HFFc6 (cell line): ENCODE data around the gene DDX27. TPM values are rescaled to one million over a fixed set of nuclear protein-coding genes. Genes with fewer than 3 reads are reported as not detected.

ENCODE experiments used
- DNase-seq: peaks from one replicate; pipeline ENCODE4 v3.0.0-alpha.2; 2018
- H3K27ac Mint-ChIP-seq: 2 replicates; pipeline ENCODE4 v1.8.0; 2020; ENCODE audit warnings: mild to moderate bottlenecking, mixed read lengths
- H3K27me3 Mint-ChIP-seq: 2 replicates; pipeline ENCODE4 v1.8.0; 2021; ENCODE audit warnings: mild to moderate bottlenecking, moderate library complexity, mixed read lengths; ENCODE audit not compliant: insufficient read depth
- H3K36me3 Mint-ChIP-seq: 2 replicates; pipeline ENCODE4 v1.8.0; 2021; ENCODE audit warnings: low read depth, mixed read lengths
- H3K4me1 Mint-ChIP-seq: 2 replicates; pipeline ENCODE4 v1.8.0; 2020; ENCODE audit warnings: low read depth, mixed read lengths
- H3K4me3 Mint-ChIP-seq: 2 replicates; pipeline ENCODE4 v1.8.0; 2020; ENCODE audit warnings: mild to moderate bottlenecking, moderate library complexity, mixed read lengths
- H3K9me3 Mint-ChIP-seq: 2 replicates; pipeline ENCODE4 v1.8.0; 2020; ENCODE audit warnings: mild to moderate bottlenecking, mixed read lengths
- CTCF ChIP-seq: fragments of 200-600 bp; sonication (generic); IDR thresholded peaks from 2 replicates; pipeline ENCODE4 v1.5.0; 2021; ENCODE audit warnings: antibody characterized with exemption, mild to moderate bottlenecking
- total RNA-seq, 6 experiments: library from RNA; stranded (reverse); fragmentation: NEBNext Ultra II Directional; extraction: Animal tissue kit (Norgen Biotek cat#: 25700); gene quantifications; 2 replicates in 1 of 6; 3 replicates in 5 of 6; pipeline ENCODE4 v1.2.3, GENCODE V29; 2021

Gene DDX27
- total RNA-seq, 6 experiments from 2014 or later, result 26.8 to 32.2 (median 30.5) TPM

- H3K4me3 Mint-ChIP-seq, result no peak overlapping the region
- TF ChIP-seq CTCF, result peak; percentile 16; the same call in 1 of the 2 replicates
- H3K27ac Mint-ChIP-seq, result no peak overlapping the region; the same call in 1 of the 2 replicates
- H3K4me1 Mint-ChIP-seq, result peaks cover 8% of the 10 kb centered on the region
- H3K36me3 Mint-ChIP-seq, result peaks cover 18% of the 10 kb centered on the region
- H3K9me3 Mint-ChIP-seq, result no peaks in the 10 kb centered on the region
- H3K27me3 Mint-ChIP-seq, result no peaks in the 10 kb centered on the region; the same call in 1 of the 2 replicates
- no peak for DNase-seq
These were observed 6.7 kb downstream of the DDX27 start for GRCh38 chr20:49225896-49226295.

GRCh38 chr20:49228676-49229075 is 9.5 kb downstream of the DDX27 start:
- Mint-ChIP-seq H3K4me3 (no peak overlapping the region), H3K27ac (no peak overlapping the region), H3K36me3 (peaks cover 24% of the 10 kb centered on the region), H3K9me3 (no peaks in the 10 kb centered on the region), H3K4me1 (peaks cover 11% of the 10 kb centered on the region; the same call in 1 of the 2 replicates), H3K27me3 (no peaks in the 10 kb centered on the region; the same call in none of the 2 replicates)
- DNase-seq, result no peak
- TF ChIP-seq CTCF, result no peak

GRCh38 chr20:49229381-49229780 is 10.2 kb downstream of the DDX27 start:
- Mint-ChIP-seq H3K9me3 (no peaks in the 10 kb centered on the region), H3K27me3 (no peaks in the 10 kb centered on the region; the same call in none of the 2 replicates), H3K4me1 (peaks cover 11% of the 10 kb centered on the region; the same call in 1 of the 2 replicates), H3K4me3 (no peak overlapping the region), H3K36me3 (peaks cover 24% of the 10 kb centered on the region), H3K27ac (no peak overlapping the region)
- no peak for TF ChIP-seq CTCF
- DNase-seq, result no peak

- TF ChIP-seq CTCF, result no peak
- H3K4me1 Mint-ChIP-seq, result peaks cover 11% of the 10 kb centered on the region; the same call in 1 of the 2 replicates
- H3K4me3 Mint-ChIP-seq, result no peak overlapping the region
- H3K27ac Mint-ChIP-seq, result no peak overlapping the region
- DNase-seq, result no peak
- H3K9me3 Mint-ChIP-seq, result no peaks in the 10 kb centered on the region
- no peaks in the 10 kb centered on the region; the same call in none of the 2 replicates for H3K27me3 Mint-ChIP-seq
- H3K36me3 Mint-ChIP-seq, result peaks cover 27% of the 10 kb centered on the region
These were observed 10.8 kb downstream of the DDX27 start for GRCh38 chr20:49230021-49230420.

- Mint-ChIP-seq H3K27me3 (no peaks in the 10 kb centered on the region; the same call in none of the 2 replicates), H3K4me3 (no peak overlapping the region), H3K36me3 (peaks cover 28% of the 10 kb centered on the region), H3K9me3 (no peaks in the 10 kb centered on the region), H3K27ac (0 out of 2 replicates have a peak overlapping the region, but pooled peaks have one; percentile 43), H3K4me1 (peaks cover 11% of the 10 kb centered on the region; the same call in 1 of the 2 replicates)
- DNase-seq, result no peak
- TF ChIP-seq CTCF, result no peak
These were observed 11.4 kb downstream of the DDX27 start for GRCh38 chr20:49230561-49231133.
